ENCODE measurements around the gene YKT6.

Gene YKT6

DNA sequence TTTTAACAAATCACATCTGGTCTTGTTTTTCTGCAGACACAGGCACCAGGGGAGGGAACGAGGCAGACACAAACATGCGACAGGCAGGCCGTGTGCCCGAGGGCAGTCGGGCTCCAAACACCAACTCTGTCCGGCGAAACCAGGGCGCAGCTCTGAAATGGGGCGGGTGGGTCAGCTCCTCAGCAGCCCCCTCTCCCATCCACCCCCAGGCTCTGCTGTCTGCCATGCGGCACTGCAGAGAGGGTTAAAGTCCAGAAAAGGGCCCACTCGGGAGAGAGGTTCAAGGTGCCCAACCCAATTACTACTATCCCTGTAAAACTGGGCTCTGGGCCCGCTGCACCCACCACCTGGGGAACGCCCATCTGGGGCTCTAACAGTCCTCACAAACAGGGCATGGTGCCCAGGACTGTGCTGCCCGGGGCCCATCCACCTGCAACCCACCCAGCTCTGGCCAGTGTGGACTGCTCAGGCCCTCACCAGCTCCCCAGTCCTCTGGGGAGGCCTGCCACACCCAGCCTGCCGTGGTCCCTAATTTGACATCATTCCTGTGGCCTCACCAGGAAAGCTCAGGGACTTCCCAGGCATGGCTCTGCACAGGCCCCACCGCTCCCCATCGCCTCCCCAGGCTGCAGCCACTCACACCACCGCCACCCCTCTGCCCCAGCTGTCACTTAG is 18.7 kb downstream of the YKT6 start:
- no peak for DNase-seq

DNA sequence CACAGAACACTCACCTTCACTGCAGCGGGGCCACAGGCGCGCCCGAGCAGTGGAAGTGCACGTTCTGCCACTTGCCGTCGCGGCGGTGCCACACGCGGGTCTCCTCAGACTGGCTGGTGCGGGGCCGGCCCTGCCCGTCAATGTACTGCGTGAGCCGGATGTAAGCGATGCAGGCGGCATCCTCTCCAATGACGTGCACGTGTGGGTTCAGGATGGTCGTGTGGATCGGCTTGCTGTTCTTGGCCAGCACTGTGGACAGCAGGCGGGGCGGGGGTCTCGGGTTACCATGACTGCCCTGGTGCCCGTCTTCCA is 19.2 kb downstream of the YKT6 start:
- no peak for DNase-seq

DNA sequence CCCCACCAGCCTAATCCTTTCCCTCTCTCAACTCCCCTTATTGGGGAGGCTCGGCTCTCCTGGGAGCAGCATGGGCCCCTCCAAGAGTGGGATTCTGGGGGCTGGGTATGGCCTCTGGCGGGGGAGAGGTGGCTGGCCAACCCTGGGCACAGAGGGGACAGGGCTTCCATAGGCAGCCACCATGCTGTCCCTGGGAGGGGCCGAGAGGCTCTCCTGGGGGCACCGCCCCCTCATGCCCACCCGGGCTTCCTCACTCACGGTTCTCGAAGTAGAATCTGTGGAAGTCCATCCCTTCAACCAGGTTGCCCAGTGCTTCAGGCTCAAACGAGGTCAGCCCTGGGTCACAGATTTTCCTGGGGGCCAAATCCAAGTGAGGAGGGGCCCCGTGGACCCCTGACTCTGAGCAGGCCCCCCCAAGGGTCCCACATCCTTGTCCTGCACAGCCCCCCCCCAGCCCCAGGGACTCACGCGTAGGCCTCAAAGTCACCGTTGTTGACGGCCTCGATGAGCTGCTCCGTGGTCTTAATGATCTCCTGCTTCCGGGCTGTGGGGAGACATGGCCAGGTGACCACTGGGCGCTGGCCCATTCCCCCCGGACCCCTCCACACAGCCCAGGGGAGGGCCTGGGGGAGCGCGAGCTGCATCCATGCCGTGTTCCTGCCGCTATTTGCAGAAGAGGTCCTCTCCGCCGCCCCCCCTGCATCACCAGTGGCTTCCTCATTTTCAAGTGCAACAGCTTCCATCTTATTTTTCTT is 19.8 kb downstream of the YKT6 start:
- DNase-seq, result no peak

DNA sequence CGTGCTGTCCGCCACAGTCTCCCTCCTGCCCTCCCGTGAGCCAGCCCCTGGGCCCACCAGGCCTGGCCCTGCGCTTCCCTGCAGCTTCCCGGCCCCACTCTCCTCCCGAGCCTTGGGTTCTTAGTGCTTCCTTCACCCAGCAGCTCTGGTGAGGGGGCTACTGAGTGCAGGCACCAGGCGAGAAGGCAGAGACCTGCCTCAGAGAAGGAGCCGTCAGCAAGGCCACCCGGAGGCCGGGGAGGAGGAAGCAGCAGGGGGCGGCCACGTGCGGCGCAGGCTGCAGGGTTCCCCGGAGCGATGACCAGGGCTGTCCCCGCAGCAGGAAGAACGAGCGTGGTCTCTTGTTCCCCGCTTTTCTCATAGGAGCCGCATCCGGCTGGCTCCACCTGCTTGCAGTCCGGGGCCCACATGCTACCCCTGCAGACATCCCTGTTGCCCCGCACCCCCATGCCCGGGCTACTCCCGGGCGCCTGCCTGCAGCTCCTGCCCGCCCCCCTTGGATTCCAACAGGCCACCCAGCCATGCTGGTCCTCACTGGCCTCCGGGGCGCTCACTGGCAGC is 20.5 kb downstream of the YKT6 start:
- DNase-seq, result no peak

DNA sequence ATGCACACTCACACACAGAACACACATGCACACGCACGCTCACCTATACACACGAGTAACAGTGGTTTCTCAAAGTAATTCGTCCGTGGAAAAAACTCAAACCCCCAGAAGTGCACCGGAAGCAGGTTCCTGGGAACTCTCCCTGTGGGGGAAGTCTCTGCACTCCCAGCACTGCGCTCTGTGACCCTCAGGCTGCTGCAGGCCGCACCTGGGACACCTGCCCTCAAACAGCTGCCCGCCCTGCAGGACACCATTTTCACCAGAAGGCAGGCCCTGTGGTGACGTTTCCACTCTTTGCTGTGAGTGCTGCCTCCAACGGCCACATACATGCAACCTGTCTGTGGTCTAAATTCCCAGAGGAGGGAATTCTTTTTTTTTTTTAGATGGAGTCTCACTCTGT is 21.3 kb downstream of the YKT6 start:
- no peak for DNase-seq

DNA sequence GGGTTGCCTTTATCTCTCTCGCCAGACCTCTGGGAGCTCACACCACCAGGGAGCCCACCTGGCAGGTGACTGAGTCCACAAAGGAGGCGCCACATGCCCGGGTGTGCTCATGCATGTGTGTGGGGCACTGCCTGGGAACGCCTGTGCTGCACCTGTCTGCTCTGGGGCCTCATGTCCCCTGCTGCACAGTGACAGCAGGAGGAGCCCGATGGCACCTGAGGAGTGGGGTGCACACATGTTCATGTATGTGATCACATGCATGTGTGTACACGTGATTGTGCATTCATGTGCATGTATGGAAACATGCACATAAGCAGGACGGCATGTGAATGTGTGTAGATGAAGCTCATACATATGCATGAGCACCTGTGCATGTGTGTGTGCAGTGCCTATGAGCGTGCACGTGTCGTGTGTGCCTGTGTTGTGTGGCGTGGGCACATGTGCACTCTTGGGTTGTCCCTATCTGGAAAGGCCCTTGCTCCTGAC is 22.0 kb downstream of the YKT6 start:
- DNase-seq, result no peak

DNA sequence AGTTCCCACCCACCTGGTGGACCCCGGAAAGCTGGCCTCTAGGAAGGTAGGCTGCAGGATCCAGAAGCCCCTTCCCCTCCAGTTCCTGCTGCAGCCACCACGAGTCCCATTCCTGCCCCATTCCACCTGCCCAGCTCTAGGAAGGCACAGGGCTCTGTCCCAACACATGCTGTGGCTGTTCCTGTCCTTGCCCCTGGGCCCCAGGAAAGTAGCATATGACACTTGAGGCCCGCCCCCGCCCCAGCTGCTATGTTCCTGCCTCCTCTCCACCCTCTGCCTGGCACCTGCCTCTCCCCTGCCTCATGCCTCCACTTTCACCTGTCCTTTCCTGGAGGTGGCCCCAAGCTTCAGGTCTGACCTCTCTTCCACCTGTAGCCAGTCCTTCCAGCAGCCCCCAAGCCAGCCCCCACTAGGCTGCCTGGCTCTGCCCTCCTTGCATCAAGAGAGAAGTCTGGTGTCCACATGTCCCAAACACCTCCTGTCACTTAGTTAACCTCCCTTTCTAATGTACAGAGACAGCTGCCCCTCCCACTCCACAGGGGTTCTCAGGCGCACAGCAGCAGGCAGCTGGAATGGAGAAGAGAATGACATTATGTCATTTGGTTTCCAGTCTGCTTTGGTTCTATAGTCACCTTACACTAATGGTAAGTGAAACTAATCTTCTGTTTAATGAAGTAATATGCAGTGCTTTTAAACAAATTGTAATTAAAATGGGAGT is 22.7 kb downstream of the YKT6 start:
- no peak for DNase-seq

DNA sequence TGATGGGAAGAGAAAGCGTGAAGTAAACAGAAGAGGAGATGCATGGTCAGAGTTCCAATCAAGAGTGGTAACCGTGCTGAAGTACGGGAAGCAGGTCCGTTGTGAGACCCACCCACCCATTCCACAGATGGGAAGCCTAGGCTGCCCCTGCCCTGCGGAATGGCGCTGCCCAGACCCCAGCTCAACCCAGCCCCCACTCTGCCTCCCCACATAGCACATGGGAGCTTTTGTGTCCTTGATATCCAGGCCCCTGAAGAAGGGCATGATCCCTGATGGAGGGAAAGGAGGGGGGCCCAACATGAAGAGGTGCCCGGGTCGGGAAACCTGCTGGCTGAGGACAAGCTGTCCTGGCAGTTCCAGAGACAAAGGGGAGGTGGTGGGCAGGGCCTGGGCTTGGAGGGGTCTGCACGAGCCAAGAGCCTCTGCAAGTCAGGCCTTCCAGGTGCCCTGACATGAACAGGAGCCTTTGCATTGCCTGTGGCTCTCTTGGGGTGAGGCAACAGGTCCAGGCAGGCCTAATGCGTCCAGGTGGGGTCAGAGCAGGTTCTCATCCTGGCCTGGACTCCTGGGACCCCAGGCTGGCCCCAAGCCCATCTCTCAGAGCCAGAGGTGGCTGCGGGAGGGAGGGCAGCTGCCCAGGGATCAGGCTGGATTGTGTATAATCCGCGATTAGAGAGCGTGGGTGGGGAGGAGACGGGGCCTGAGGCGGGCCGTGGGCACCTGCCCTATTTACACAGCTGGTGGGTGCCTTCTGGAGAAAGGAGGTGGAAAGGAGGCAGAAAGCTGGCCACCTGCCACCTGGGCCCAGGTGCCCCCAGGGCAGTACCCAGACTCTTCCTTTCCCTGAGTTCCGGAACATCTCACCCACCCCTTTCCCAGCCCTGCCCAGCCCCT is 23.5 kb downstream of the YKT6 start:
- DNase-seq, result no peak

DNA sequence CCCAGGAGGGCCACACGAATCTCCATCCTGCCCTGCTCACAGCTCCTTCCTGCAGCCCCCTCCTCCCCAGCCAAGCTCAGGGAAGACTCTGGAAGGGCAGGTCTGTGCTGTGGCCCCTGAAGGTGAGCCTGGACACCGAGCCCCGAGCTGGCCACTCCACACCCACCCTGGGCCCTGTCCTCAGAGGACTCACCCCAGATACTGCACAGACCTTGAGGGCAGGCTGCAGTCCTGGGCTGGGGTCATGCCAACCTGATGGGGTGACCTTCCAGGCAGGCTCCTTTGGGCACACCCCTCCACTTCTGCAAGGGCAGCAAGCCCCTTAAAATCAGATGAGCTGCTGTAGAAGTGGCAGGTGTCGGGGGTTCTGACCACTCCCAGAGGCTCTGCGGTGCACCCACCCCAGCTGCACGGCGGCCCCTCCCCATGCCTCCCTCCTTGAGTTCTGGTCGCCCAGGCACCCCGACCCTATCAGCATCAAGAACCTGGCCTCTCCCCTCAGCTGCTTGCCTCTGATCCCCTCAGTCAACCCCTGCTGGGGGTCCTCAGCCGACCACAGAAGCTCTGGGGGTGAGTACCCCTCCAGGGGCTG is 24.3 kb downstream of the YKT6 start:
- DNase-seq, result no peak

DNA sequence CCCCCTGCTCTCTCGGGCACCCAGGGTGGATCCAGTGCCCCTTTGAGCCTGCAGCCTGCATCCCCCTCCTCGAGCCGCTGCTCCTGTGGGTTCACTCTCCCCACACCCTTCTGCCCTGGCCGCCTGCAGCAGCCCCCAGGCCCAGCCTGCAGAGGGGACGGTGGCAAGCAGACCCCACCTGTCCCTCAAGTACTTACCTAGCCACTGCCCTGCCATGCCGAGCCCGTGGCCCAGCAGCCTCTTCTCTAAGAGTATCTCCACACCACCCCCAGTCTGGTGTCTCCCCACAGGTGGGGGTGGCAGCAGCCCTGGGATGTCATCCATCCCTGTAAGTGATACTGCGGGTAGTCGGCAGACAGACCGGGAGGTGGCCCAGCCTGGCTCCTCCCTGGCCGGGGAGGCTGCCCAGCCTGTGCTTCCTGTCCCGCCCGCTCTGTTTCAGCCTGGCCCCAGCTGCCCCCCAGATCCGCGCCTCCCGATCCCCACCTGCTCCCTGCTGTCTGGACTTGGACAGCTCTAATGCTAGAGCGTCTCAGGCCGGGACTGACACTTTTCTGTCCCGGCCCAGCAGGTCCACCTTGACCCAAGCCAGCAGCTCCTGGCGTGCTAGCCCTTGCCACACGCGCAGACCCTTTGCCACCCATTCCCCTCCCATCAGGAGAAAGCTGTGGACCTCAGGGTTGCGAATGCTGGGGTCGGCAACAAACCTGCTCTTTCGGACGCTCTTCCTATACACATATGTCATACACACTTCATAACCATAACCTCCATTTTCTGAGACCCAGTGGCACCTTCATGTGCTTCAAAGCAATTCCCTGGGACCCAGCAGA is 25.0 kb downstream of the YKT6 start:
- no peak for DNase-seq

DNA sequence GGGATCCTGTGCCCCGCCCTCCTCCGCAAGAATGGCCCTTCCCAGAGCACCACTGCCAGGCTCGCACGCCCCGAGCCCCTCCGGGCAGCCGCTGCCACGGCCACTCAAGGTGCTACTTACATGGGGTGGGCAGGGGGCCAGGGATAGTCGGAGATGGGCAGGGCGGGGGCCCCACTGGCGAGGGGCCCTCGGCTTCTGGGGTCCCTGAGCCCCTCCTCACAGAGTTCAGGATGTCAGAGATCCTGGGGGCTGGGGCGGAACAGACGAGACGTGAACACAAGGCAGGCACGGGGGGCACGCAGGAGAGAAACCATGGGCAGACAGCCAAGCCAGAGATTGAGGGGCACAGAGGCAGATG is 25.6 kb downstream of the YKT6 start:
- no peak for DNase-seq

DNA sequence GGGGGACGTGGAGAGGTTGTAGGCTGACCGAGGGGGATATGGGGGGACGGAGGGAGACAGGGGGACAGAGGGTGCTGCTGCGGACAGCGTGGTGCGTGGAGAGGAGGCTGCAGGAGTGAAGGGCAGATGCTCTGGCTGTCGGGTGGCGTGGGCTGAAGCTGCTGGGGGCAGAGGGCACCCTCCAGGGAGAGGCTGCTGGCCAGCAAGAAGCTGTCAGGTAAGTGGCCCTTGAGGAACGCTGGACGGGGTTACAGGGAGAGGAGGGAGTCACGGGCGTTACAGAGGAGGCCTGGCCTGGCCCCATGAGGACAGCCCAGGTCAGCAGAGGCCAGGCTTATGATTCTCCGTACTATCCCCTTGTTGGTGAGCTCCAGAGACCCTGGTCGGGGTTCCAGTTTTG is 27.1 kb downstream of the YKT6 start:
- no peak for DNase-seq

DNA sequence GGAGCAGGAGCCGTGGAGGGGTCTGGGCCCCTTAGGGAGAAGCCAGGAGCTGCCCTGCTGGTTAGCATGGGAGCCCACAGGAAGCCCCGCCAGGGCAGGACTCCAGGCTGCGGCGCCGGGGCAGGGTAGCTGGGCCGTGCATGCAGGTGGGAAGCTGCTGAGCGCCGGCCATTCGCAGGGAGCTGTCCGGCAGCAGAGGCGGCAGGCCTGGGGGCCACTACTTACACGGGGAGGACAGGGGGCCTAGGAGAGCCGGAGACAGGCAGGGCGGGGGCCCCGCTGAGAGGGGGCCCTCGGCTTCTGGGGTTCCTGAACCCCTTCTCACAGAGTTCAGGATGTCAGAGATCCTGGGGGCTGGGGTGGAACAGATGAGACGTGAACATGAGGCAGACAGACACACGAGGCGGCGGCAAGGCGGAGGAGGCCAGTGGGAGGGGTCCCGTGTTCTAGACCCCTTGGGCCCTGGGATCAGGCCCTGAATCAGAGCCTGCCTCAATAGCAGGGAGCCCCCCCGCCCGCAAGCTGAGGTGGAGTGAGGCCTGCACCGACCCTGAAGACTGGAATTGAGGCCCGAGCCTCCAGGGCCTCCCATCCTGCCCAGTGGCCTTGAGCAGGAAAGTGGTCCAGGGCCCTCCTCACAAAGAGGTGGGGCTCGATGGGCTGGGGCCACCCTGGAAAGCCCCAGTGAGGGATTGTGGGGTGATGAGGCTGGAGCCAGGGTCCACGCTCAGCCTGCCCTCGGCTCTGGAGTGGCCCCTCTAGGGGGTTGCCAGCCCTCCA is 28.0 kb downstream of the YKT6 start:
- DNase-seq, result no peak

DNA sequence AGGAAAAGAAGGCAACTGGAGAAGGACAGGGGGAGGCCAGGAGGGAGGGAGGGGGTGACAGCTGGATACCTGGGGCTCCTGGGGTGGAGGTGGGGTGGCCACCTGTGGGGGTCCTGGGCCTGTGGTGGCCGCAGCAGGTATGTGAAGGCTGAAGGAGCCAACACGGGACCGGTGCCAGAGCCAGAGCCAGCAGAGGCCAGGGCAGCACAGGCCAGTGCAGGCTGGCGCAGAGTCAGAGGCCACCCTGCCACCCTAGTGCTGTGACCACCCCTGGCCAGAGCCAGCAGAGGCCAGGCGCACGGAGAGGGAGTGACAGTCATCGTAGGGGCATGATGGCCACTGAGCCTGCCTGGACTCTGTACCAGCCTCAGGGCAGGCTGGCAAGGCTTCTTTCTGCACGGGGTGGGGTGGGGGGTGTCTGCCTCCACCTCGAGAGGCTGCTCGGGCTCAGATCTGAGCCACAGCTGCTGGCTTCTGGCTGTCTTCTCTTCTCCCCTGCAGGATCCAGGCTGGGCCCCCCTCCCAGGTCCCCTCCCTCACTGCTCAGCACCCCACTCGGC is 28.8 kb downstream of the YKT6 start:
- DNase-seq, result no peak

DNA sequence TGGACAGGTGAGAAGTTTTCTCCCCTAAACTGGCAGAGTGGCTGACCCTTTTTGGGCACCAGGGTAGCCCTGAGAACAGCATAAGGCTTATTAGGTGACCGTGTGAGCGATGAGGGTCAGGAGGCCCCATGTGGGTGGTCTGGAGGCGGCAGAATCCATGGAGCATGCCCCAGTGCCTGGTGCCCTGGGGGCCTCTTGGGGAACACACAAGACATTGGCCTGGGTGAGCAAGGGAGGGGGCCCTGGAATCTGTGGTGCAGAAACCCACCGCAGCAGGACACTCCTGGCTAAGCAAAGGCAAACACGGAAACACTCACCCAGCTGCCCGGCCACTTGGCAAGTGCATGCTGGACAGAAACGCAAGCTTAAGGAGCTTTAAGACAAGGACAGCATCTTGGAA is 29.5 kb downstream of the YKT6 start:
- no peak for DNase-seq

DNA sequence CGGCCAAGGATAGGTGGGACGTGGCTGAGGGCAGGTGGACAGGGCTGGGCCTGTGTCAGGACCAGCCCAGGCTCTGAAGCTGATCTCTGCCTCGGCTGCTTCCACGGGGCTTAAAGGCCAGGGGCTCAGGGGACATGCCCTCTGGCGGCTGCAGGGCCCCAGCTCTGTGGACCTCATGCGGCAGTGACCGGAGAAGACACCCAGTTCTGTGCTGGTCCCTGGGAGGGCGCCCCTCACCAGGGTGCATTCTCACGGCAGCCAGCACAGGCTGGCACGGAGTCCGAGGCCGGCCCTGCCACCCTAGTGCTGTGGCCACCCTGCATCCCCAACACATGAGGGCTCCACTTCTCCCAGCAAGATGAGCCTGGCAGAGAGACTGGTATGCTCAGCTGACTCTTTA is 30.3 kb downstream of the YKT6 start:
- DNase-seq, result no peak

DNA sequence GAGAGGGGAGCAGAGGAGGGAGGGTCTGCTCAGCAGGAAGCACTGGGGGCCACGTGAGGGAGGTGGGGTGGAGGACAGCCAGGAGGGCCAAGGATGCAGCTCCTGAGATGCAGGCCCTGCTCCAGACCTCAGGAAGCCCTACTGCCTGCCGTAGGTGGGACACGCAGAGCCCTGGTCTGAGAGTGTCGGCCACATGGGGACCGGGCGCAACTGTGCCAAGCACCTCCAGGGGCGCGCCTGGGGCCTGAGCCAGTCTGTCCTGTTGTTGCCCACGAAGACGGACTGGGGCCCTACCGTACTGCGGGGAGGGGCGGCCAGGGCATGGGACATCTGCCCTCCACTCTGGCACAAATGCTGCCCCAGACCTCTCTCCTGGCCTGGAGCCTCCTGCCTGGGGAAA is 31.6 kb downstream of the YKT6 start:
- DNase-seq, result no peak

DNA sequence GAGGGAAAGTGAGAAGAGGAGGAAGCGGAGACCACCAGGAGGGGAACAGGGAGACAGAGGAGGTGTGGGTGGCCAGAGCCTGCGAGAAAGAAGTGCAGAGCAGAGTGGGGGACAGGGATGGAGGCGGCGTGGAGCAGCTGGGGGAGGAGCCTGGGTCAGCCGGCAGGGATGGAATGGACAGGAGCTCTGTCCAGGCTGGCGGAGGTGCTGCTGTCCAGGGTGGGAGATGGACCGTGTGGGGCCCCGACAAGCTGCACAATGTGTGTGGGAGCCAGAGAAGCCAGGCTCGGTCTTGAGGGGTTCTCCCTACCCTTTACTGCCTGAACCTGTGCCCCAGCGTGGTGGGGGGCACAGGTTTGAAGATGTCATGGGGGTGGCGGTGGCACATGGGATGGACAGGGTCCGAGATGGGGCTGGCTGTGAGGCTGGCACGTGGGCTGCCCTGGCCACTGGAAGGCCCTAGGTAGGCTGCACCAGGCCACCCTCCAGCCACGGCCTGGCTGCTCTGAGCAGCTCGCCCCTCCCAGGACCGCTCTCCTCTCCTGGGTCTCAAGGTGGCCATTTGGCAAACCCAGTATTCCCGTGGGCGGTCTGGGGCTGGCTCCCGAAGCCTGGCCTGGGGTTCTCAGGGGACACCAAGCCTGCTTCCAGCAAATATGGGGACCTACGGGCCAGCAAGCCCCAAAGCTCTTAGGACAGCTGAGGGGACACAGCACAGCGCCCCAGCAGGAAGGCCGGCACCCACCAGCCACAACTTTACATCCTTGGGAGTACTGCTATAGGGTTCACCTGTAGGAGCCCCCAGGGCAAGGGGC is 32.3 kb downstream of the YKT6 start:
- DNase-seq, result no peak

DNA sequence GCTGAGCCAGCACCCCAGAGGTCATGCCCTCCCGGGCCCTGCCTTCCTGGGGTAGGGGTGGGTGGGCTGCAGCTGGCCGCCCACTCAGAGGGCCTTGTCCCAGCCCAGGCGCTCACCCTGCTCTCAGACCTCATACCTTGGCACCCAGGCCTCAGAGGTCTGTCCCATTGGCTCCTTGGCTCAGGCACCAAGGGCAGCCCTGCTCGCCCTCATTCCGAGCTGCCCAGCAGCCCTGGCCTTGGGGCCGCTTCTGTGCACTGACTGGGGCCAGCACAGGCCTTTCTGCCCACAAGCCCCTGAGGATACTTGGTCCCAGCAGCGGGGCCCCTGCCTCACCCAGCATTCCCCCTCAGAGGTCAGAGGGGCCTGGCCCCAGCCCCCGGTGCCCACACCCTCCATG is 34.3 kb downstream of the YKT6 start:
- no peak for DNase-seq
